HepG2 (cell line): ENCODE measurements around the gene MLST8. TPM values are rescaled to one million over a fixed set of nuclear protein-coding genes. Genes with fewer than 3 reads are reported as not detected.

ENCODE experiments used
- CENPT ChIP-seq: sonication (generic); formaldehyde crosslinking; IDR thresholded peaks from 2 replicates; pipeline ENCODE4 v1.8.0; 2022; ENCODE audit warnings: low read depth, mild to moderate bottlenecking, moderate library complexity, missing genetic modification reagents
- GATAD2A ChIP-seq: IDR thresholded peaks from 2 replicates; pipeline ENCODE4 v1.6.1; 2016
- HNF4G ChIP-seq, 2 experiments: sonication (generic) in 1 of 2; formaldehyde crosslinking in 1 of 2; IDR thresholded peaks; 2 replicates each; pipeline versions ENCODE4 v1.4.0 to v1.6.1; 2011 to 2020; ENCODE audit warnings: borderline replicate concordance in 2 of 2, low read depth in 2 of 2, mild to moderate bottlenecking in 2 of 2, low read length in 1 of 2, missing genetic modification reagents in 1 of 2, moderate library complexity in 1 of 2
- MAFG ChIP-seq: sonication (generic); formaldehyde crosslinking; IDR thresholded peaks from 2 replicates; pipeline ENCODE4 v1.5.1; 2020; ENCODE audit warnings: mild to moderate bottlenecking, missing genetic modification reagents
- NFATC3 ChIP-seq: sonication (generic); formaldehyde crosslinking; IDR thresholded peaks from 2 replicates; pipeline ENCODE4 v1.5.1; 2020; ENCODE audit warnings: mild to moderate bottlenecking, missing genetic modification reagents
- ZNF180 ChIP-seq: sonication (generic); formaldehyde crosslinking; IDR thresholded peaks from 2 replicates; pipeline ENCODE4 v1.4.0; 2020; ENCODE audit warnings: low read depth, missing genetic modification reagents, borderline replicate concordance
- ZNF235 ChIP-seq: sonication (generic); formaldehyde crosslinking; IDR thresholded peaks from 2 replicates; pipeline ENCODE4 v1.8.1; 2023; ENCODE audit warnings: mild to moderate bottlenecking, missing genetic modification reagents, borderline replicate concordance
- ZNF496 ChIP-seq: sonication (generic); formaldehyde crosslinking; IDR thresholded peaks from 2 replicates; pipeline ENCODE4 v1.8.1; 2023; ENCODE audit warnings: mild to moderate bottlenecking, moderate library complexity, missing genetic modification reagents; ENCODE audit not compliant: insufficient replicate concordance
- ZNF552 ChIP-seq: sonication (generic); formaldehyde crosslinking; IDR thresholded peaks from 2 replicates; pipeline ENCODE4 v1.9.0; 2022; ENCODE audit warnings: missing genetic modification reagents, mild to moderate bottlenecking, borderline replicate concordance
- ZNF660 ChIP-seq: sonication (generic); formaldehyde crosslinking; IDR thresholded peaks from 2 replicates; pipeline ENCODE4 v1.5.1; 2020; ENCODE audit warnings: mild to moderate bottlenecking, low read depth, missing genetic modification reagents, borderline replicate concordance
- ZNF780A ChIP-seq: sonication (generic); formaldehyde crosslinking; IDR thresholded peaks from 2 replicates; pipeline ENCODE4 v1.8.0; 2022; ENCODE audit warnings: mild to moderate bottlenecking, missing genetic modification reagents, moderate library complexity
- polyA plus RNA-seq, 8 experiments: library from polyadenylated mRNA; depleted of rRNA in 3 of 8; stranded (reverse) in 7 of 8; unstranded in 1 of 8; fragments of >200 nt; fragmentation: Illumina TruSeq in 4 of 8; extraction: Trizol in 4 of 8; gene quantifications; 2 replicates each; pipeline versions ENCODE4 v1.2.1 to v1.2.3, GENCODE V29; 2011 to 2016; ENCODE audit warnings: low read depth in 4 of 8, missing spikeins in 1 of 8, mixed read lengths in 1 of 8; ENCODE audit not compliant: insufficient read depth in 1 of 8
- total RNA-seq, 5 experiments: library from RNA; depleted of rRNA; stranded (reverse); fragments of >200 nt; fragmentation: Illumina TruSeq; extraction: Trizol; gene quantifications; 2 replicates each; pipeline ENCODE4 v1.2.3, GENCODE V29; 2016; ENCODE audit warnings: low read depth in 1 of 5
- TF ChIP-seq, protein P1 (sequence below): sonication (generic); formaldehyde crosslinking; IDR thresholded peaks from 2 replicates; pipeline ENCODE4 v1.5.1; 2020; ENCODE audit warnings: mild to moderate bottlenecking, missing genetic modification reagents
- TF ChIP-seq, protein P2 (sequence below), 2 experiments: sonication (generic) in 1 of 2; formaldehyde crosslinking in 1 of 2; IDR thresholded peaks; 2 replicates each; pipeline versions ENCODE4 v1.4.0 to v1.6.1; 2018 to 2020; ENCODE audit warnings: missing genetic modification reagents in 2 of 2, borderline replicate concordance in 1 of 2, low read depth in 1 of 2, mild to moderate bottlenecking in 1 of 2, missing biosample characterization in 1 of 2
- TF ChIP-seq, protein P3 (sequence below): sonication (generic); formaldehyde crosslinking; IDR thresholded peaks from 2 replicates; pipeline ENCODE4 v1.4.0; 2020; ENCODE audit warnings: low read depth, missing genetic modification reagents
- TF ChIP-seq, protein P4 (sequence below): sonication (generic); formaldehyde crosslinking; IDR thresholded peaks from 2 replicates; pipeline ENCODE4 v1.8.0; 2023; ENCODE audit warnings: mild to moderate bottlenecking, missing genetic modification reagents

MLST8 gene
- total and polyA plus RNA-seq, 2 of the 13 experiments (the other 11 are each of a cell fraction or from before 2014, with no cell fraction given): 30.8 to 72.7 TPM

DNA sequence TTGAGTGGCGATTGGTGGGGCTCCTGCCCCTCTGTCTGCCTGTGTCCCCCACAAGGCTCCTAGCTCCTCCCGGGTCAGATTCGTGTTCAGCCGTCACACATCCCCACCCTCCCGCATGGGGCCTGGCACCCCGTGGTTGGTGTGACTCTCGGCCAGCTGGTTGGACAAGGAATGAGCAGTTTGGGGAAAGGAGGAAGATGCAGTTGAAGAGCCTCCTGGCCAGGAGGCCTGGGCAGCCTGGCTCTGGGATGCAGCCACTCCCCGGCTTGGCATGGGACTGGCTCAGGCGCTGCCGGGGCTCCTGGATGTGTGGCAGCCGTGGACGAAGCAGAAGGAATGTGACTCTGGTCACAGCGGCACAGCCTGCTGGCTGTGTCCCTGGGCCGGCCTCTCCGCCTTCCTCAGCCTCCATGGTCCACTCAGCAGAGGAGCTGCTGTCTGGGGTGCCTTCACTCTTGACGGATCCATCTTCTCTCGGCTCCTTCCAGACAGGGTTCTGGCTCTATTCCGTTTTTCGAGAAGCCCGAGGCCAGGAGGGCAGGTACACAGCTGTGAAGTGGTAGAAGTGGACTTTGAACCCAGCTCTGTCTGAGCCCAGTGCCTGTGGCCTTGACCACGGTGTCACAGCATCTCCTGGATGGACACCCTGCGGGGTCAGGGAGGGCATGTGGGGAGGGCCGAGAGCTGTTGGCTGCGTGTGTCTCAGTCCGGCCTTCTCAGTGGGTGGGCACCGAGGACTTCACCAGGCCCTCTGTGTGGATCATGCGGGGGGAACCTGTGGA is 47.6 kb upstream of the MLST8 start (continued):
- no peak for TF ChIP-seq ZNF660 (CRISPR knock-in tag)
- TF ChIP-seq CENPT (CRISPR knock-in tag): no peak
- TF ChIP-seq, protein P1, sequence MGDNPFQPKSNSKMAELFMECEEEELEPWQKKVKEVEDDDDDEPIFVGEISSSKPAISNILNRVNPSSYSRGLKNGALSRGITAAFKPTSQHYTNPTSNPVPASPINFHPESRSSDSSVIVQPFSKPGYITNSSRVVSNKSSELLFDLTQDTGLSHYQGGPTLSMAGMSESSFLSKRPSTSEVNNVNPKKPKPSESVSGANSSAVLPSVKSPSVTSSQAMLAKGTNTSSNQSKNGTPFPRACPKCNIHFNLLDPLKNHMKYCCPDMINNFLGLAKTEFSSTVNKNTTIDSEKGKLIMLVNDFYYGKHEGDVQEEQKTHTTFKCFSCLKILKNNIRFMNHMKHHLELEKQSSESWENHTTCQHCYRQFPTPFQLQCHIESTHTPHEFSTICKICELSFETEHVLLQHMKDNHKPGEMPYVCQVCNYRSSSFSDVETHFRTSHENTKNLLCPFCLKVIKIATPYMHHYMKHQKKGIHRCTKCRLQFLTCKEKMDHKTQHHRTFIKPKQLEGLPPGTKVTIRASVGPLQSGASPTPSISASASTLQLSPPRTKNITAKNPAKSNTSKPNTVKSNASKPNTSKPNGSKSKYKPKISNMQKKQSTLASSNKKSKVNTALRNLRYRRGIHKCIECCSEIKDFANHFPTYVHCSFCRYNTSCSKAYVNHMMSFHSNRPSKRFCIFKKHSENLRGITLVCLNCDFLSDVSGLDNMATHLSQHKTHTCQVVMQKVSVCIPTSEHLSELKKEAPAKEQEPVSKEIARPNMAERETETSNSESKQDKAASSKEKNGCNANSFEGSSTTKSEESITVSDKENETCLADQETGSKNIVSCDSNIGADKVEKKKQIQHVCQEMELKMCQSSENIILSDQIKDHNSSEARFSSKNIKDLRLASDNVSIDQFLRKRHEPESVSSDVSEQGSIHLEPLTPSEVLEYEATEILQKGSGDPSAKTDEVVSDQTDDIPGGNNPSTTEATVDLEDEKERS (CRISPR knock-in tag): peak; percentile 52; the same call in 1 of the 2 replicates
- TF ChIP-seq MAFG (CRISPR knock-in tag): no peak
- TF ChIP-seq, protein P2, sequence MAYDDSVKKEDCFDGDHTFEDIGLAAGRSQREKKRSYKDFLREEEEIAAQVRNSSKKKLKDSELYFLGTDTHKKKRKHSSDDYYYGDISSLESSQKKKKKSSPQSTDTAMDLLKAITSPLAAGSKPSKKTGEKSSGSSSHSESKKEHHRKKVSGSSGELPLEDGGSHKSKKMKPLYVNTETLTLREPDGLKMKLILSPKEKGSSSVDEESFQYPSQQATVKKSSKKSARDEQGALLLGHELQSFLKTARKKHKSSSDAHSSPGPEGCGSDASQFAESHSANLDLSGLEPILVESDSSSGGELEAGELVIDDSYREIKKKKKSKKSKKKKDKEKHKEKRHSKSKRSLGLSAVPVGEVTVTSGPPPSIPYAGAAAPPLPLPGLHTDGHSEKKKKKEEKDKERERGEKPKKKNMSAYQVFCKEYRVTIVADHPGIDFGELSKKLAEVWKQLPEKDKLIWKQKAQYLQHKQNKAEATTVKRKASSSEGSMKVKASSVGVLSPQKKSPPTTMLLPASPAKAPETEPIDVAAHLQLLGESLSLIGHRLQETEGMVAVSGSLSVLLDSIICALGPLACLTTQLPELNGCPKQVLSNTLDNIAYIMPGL (CRISPR knock-in tag; IDR thresholded peaks at IDR 0.05; ENCODE audit: borderline replicate concordance in 1 of 2, low read depth in 1 of 2): peak; percentile 18 to 42; a peak in 1 of 4 replicates
- TF ChIP-seq, protein P3, sequence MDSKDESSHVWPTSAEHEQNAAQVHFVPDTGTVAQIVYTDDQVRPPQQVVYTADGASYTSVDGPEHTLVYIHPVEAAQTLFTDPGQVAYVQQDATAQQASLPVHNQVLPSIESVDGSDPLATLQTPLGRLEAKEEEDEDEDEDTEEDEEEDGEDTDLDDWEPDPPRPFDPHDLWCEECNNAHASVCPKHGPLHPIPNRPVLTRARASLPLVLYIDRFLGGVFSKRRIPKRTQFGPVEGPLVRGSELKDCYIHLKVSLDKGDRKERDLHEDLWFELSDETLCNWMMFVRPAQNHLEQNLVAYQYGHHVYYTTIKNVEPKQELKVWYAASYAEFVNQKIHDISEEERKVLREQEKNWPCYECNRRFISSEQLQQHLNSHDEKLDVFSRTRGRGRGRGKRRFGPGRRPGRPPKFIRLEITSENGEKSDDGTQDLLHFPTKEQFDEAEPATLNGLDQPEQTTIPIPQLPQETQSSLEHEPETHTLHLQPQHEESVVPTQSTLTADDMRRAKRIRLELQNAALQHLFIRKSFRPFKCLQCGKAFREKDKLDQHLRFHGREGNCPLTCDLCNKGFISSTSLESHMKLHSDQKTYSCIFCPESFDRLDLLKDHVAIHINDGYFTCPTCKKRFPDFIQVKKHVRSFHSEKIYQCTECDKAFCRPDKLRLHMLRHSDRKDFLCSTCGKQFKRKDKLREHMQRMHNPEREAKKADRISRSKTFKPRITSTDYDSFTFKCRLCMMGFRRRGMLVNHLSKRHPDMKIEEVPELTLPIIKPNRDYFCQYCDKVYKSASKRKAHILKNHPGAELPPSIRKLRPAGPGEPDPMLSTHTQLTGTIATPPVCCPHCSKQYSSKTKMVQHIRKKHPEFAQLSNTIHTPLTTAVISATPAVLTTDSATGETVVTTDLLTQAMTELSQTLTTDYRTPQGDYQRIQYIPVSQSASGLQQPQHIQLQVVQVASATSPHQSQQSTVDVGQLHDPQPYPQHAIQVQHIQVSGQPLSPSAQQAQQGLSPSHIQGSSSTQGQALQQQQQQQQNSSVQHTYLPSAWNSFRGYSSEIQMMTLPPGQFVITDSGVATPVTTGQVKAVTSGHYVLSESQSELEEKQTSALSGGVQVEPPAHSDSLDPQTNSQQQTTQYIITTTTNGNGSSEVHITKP (CRISPR knock-in tag): peak; percentile 41; the same call in 1 of the 2 replicates
- TF ChIP-seq ZNF552 (CRISPR knock-in tag): peak; percentile 12; the same call in 1 of the 2 replicates
- TF ChIP-seq ZNF180 (CRISPR knock-in tag): no peak
- TF ChIP-seq, protein P4, sequence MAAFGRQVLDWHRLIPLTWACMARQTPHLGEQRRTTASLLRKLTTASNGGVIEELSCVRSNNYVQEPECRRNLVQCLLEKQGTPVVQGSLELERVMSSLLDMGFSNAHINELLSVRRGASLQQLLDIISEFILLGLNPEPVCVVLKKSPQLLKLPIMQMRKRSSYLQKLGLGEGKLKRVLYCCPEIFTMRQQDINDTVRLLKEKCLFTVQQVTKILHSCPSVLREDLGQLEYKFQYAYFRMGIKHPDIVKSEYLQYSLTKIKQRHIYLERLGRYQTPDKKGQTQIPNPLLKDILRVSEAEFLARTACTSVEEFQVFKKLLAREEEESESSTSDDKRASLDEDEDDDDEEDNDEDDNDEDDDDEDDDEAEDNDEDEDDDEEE (CRISPR knock-in tag): no peak
- no peak for TF ChIP-seq ZNF496
- TF ChIP-seq ZNF780A: no peak
- peak; percentile 96 for TF ChIP-seq HNF4G (IDR thresholded peaks at IDR 0.05; ENCODE audit: borderline replicate concordance, low read depth, low read length)
- peak; percentile 99 for TF ChIP-seq HNF4G (CRISPR knock-in tag; IDR thresholded peaks at IDR 0.05; ENCODE audit: borderline replicate concordance, low read depth)
- TF ChIP-seq NFATC3 (CRISPR knock-in tag): no peak
- no peak for TF ChIP-seq ZNF235 (CRISPR knock-in tag)
- peak; percentile 95 for TF ChIP-seq GATAD2A (CRISPR knock-in tag)
